ENCODE data around the gene CDC37.
"Not testable (repeated sequence)": the region's sequence is repeated elsewhere in the genome, so short reads cannot be mapped to it uniquely, and the experiment has no call there.

Gene CDC37

DNA sequence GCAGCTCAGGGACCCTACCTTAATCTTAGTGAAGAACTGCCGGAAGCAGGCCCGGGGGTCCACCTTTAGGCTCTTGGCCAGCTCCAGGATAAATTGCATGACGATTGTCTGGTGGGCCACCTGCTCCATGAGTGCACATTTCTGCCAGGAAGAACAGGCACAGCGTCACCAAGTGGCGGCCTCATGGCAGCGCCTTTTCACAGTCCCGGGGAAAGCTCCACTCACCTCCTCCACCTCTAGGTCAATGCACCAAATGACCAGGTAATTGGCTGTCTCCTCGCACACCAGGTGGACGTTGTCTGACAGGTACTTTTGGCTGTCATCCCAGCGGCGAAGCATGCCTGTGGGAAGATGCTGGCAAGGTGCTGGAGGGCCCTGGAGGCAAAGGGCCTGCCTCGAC is 8.3 kb downstream of the CDC37 start:
- no peak for DNase-seq (ENCODE audit: low read depth in 4 of 4, low spot score in 1 of 4)

DNA sequence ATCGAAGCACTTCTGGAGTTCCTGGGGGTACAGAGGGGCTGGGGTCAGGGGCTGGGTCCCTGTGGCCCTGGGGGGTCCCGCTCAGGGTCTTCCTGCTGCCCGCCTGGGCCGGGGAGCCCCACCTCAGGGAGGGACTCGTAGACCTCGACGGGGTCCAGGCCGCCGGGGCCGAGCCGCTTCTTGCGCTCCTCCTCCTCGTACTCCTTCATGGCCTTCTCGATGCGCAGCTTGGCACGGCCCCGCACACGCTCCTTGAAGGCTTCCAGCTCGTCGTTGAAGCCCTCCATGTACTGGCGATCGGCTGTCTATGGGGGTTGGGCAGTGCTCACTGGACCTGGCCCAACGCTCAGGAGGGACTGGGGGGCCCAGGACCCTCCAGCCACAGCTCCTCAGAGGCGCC is 10.2 kb downstream of the CDC37 start:
- no peak for DNase-seq (ENCODE audit: low read depth in 4 of 4, low spot score in 1 of 4)

DNA sequence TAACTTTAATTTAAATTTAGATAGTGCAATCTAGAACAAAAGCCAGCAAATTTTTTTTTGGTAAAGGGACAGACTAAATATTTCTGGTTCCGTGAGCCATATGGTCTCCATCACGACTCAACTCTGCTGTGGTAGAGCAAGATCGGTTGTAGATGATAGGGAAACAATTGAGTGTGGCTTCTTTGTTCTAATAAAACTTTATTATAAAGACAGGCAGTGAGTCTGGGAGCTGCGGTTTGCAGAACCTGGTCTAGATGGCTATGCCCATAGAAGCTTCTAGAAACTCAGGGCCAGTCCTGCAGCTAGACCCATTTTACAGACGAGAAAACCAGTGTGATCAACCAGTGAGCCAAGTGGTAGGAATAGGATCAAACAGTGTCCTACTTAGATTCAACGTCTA is 11.2 kb downstream of the CDC37 start:
- no peak for DNase-seq (ENCODE audit: low read depth in 4 of 4, low spot score in 1 of 4)

DNA sequence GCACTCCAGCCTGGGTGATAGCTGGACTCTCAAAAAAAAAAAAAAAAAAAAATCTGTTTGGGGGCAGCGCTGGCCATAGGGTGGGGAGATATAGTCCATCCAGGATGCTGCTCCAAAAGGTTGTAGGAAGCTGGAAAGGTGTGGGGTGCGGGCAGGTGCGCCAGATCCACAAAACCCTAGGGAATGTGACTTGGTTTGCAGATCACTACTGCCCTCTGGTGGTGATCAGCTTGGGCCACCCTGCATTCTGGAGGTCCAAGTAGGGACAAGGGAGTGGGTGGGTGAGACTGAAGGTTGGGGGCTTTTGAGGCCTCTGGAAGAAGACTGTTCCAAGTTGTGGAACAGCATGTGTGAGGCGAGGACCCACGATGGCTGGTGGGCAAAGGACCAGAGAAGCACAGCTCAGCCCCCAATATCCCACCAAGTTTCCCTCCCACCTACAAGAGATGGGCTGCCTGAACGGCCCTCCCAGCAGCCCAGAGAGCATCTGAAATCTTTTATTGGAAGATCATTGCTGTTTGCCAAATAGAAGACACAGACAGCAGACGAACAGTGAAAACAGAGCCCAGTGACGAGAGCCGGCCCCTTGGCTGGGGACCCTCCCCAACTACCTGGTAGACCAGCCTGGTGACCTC is 12.6 kb downstream of the CDC37 start:
- peak; percentile 35 to 52 (median 50) for DNase-seq (ENCODE audit: low read depth in 4 of 4, low spot score in 1 of 4)

DNA sequence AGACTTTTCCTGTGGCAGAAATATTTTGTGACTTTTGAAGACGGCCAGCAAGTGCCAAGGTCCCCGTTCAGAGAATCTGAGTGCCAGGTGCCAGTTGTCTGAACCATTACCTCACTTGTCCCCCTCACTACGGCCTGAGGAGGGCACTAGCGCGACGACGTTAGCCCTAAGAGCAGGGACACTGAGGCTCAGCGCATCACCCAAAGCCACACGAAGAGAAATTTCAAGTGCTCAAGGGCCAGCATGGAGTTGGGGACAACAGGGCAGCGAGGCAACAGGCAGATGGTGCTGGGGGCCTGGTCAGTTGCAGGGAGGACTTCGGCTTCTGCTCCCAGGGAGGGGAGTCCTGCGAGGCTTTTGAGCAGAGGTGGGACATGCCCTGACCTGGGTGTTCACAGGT is 13.5 kb downstream of the CDC37 start:
- DNase-seq (ENCODE audit: low read depth in 4 of 4, low spot score in 1 of 4) = no peak

DNA sequence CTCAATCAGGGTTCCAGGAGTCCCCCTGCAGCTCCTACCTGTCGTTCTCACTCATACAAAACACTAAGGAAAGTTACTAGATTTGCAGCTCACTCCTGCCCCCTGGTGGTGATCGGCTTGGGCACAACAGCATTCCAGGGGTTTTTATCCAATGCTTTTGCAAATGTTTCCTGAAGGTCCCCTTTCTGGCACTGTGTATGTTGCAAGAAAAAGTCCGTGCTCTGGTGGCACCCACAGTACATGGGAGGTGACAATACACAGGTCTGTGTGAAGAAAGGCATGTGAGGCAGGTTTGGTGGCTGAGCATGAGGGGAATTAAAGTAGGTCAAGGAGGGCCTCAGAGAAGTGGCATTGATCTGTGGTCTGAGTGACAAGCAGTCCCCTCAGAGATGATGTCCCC is 14.4 kb downstream of the CDC37 start:
- DNase-seq (ENCODE audit: low read depth in 4 of 4, low spot score in 1 of 4) = peak; percentile 73 to 88 (median 82)

DNA sequence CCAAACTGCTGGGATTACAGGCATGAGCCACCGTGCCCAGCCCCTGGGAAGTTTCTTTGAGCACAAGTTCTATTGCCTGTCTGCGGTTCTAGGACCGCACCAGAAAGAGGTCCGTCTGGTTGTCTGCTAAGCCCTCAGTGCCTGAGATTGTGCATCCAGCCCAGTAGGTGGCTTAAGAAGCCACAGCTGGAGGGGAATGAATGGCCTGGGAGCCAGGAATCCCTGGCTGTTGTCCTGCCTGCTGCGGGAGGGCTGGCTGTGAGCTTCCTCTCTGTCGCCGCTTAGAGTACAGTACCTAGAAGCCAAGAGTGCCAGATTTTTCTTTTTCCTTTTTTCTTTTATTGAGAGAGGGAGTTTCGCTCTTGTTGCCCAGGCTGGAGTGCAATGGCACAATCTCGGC is 18.8 kb downstream of the CDC37 start:
- DNase-seq (ENCODE audit: low read depth in 4 of 4, low spot score in 1 of 4) = no peak

DNA sequence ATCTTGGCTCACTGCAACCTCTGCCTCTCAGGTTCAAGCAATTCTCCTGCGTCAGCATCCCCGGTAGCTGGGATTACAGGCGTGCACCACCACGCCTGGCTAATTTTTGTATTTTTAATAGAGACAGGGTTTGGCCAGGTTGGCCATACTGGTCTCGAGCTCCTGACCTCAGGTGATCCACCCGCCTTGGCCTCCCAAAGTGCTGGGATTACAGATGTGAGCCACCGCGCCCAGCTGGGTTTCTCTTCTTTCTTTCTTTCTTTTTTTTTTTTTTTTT is 20.2 kb downstream of the CDC37 start:
- not testable (repeated sequence) for DNase-seq (ENCODE audit: low read depth in 4 of 4, low spot score in 1 of 4)

DNA sequence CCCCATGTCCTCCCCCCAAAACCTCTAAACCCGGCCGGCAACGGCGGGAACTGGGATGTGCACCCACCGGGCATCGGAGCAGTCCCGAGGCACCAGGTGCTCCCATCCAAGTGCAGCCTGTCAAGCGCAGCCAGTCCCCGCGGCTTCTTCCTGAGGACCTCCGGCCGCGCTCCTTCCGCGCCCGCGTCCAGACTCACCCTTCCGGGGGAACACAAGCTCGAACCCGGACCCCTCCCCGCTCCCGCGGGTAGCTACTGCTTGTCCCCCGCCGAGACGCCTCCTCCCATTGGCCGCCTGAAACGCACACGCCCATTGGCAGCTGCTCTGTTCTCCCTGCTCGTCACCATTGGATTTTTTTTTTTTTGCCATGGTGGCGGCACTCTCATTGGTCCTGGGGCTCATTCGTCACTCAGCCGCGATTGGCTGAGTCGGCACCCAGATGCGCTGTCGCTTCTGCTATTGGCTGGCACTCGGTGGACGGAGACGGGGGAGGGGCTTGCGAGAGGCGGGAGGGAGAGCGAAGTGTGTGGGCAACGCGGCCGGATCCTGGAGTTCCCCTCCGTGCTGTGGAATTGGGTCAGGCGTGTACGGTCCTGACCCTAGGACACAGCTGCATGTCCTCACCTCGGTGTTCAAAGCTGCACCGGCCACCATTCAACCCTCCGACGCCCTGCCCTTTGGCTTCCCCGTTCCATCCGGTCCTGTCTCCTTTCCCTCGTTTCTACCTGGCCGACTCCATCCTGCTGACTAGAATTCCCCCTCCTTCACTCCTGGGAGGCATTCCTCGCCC is 22.8 kb downstream of the CDC37 start, which contains the start of gene TYK2:
Gene TYK2, minus strand, starts transcription at position 260 of the 790 bp plus-strand sequence. CDS start 2,166 bp downstream, outside the sequence.
- DNase-seq (ENCODE audit: low read depth in 4 of 4, low spot score in 1 of 4) = peak; percentile 86 to 96 (median 93)

DNA sequence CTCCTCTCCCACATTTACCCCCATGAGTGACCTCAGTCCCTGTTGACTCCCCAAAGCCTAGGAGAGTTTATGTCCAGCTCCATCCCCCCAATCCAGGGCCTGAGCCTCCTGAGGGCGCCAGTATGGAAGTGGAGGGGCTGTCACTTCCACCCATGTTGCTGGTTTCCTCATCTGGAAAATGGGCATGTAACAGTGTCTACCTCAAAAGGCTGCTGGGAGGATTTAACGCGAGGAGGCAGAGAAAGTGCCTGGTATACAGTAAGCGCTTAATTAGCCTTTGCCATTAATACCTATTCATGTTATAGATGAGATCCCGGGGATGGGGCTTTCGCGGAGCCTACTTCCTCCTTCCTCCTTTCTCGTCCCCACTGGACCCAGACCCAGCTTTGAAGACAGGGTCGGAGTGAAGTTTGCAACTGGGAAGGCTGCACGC is 23.4 kb downstream of the CDC37 start:
- DNase-seq (ENCODE audit: low read depth in 4 of 4, low spot score in 1 of 4) = no peak

DNA sequence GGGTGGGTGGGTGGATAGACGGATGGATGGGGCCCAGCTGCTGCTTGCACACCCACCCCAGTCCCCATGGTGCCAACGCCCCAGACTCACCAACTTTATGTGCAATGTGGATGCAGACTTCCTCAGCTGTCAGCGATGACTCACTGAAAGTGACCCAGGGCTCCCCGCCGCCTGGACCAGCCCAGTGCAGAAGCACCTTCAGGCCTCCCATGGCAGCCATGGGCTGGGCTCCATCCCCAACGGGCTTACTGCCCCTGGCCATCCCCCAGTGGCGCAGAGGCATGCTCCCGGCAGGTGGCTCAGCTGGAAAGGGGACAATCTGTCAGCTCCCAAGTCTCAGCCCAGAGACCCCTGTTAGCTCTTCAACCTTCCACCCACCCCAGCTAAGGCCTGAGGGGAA is 25.2 kb downstream of the CDC37 start:
- DNase-seq (ENCODE audit: low read depth in 4 of 4, low spot score in 1 of 4) = no peak

DNA sequence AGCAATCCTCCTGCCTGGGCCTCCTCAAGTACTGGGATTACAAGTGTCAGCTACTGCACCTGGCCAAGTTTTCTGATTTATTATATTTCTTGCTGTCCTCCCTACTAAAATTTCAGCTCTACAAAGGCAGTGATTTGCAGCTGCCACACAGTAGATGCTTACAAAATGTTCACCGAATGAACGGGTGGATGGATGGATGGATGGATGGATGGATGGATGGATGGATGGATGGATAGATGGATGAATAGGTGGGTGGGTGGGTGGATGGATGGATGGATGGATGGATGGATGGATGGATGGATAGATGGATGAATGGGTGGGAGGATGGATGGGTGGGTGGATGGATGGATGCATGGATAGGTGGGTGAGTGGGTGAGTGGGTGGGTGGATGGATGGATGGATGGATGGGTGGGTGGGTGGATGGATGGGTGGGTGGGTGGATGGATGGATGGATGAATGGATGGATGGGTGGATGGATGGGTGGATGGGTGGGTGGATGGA is 26.2 kb downstream of the CDC37 start:
- not testable (repeated sequence) for DNase-seq (ENCODE audit: low read depth in 4 of 4, low spot score in 1 of 4)

DNA sequence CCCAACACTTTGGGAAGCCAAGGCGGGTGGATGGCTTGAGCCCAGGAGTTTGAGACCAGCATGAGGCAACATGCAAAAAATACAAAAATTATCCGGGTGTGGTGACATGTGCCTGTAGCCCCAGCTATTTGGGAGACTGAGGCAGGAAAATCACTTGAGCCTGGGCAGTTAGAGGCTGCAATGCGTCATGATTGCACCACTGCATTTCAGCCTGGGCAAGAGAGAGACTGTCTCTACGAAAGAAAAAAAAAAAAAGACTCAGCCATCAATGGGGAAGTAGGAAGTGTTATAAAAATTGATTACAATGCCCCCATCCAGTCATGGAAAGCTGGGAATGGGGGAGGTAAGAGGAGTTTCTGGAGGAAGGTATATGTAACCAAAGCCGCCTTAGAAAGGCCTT is 28.4 kb downstream of the CDC37 start:
- no peak for DNase-seq (ENCODE audit: low read depth in 4 of 4, low spot score in 1 of 4)

DNA sequence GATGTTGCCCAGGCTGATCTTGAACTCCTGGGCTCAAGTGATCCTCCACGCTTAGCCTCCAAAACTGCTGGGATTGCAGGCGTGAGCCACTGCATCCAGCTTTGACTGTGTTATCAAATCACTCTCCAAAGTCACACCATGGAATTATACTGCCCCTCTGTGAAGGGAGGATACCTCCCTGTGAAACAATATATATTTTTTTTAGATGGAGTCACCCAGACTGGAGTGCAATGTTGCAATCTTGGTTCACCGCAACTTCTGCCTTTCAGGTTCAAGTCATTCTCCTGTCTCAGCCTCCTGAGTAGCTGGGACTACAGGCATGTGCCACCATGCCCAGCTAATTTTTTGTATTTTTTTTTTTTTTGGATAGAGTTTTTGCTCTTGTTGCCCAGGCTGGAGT is 30.7 kb downstream of the CDC37 start:
- no peak for DNase-seq (ENCODE audit: low read depth in 4 of 4, low spot score in 1 of 4)

DNA sequence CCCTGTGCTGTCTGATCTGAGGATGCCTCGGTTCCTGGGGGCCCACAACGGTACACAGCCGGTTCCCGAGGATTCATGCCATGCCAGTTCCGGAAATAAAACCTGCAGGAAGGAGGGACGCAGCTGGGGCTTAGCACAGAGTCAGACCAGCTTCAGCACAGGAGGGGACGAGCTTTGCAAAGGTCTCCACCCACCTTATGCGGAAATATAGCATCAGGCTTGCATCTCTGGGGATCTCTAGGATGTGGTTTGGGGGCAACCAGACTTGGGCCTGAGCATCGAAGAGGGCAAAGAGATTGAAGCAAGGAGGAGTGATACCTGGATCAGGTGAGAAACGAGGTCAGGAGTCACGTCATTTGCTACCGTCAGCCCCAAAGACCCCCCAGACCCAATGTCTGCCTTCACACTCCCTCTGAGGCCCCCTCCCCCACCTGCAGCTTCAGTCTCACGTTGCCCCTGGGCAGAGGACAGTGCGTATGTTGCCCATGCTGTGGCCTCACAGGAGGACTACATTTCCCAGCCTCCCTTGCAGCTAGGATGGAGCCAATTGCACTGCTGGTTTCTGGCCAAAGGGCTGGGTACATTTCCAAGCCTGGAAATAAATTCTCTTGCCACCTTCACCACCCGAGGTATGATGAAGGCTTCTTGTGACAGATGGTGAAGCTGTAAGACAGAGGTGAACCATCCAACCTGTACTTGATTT is 35.1 kb downstream of the CDC37 start:
- DNase-seq (ENCODE audit: low read depth in 4 of 4, low spot score in 1 of 4) = no peak

DNA sequence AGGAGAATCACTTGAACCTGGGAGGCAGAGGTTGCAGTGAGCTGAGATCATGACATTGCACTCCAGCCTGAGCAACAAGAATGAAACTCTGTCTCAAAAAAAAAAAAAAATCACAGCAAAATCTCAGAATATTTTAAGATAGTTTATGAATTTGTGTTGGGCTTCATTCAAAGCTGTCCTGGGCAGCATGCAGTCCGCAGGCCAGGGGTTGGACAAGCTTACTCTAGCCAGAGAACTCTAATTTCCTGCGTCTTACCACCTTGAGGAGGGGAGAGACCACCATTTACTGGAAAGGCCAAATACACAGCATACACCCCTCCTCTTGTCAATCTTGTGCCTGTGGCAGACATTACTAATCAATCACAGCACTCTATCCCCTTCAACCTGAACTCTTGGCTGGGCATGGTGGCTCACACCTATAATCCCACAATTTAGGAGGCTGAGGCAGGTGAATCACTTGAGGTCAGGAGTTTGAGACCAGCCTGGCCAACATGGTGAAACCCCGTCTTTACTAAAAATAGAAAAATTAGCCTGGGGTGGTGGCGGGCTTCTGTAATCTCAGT is 36.3 kb downstream of the CDC37 start:
- not testable (repeated sequence) for DNase-seq (ENCODE audit: low read depth in 4 of 4, low spot score in 1 of 4)

DNA sequence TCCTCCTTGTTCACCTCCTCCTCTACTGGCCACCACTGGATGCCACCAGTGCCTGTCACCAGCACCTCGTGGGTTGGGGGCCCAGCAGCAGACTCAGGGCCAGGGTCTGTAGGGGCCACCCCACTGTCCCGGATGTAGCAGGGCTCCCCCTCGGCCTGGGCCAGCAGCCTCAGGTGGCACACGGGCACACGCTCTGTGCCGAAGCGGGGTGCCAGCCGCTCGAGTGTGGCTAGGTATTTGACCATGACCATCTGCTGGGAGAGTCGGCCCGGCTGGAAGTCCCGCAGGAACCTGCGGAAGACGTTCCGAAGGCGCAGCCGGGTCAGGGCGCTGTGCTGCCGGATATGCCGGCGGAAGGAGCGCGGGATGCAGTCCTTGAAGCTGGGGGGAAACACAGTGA is 37.8 kb downstream of the CDC37 start:
- no peak for DNase-seq (ENCODE audit: low read depth in 4 of 4, low spot score in 1 of 4)

DNA sequence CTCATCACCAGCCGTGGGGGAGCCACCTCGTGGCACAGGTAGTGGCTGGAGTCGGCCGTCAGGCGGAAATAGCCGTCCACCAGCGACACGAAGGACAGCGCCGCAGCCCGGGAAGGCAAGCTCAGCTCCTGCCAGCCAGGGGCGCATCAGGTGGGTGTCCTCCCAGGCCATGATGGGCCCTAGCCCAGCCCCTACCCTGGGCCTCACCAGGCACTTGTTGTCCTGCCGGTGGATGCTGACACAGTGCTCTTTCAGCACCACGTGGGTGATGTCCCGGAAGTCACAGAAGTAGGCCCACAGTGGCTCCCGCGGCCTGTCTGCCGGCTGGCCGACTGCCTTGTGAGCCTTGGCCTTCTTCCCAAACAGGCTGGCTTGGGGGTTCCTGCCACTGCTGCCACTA is 38.7 kb downstream of the CDC37 start:
- no peak for DNase-seq (ENCODE audit: low read depth in 4 of 4, low spot score in 1 of 4)

DNA sequence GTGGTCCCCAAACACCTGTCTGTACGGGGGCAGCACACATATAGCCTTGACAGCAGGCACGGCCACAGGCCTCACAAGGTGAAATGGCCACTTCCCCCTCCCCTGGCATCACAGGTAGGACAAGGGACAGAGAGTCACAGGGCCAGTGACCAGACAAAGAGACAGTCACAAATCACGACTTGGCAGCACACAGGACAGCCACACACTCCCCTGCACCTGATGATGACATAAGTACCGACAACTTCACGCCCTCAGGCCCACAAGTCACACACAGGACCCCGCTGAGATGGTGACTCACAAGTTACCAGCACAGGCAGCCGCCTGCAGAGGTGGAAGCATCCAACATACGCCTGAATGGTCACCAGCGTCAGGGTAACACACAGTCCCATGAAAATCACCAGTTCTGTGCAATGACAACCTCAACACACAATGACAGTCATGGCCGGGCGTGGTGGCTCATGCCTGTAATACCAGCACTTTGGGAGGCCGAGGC is 39.5 kb downstream of the CDC37 start:
- DNase-seq (ENCODE audit: low read depth in 4 of 4, low spot score in 1 of 4) = no peak

DNA sequence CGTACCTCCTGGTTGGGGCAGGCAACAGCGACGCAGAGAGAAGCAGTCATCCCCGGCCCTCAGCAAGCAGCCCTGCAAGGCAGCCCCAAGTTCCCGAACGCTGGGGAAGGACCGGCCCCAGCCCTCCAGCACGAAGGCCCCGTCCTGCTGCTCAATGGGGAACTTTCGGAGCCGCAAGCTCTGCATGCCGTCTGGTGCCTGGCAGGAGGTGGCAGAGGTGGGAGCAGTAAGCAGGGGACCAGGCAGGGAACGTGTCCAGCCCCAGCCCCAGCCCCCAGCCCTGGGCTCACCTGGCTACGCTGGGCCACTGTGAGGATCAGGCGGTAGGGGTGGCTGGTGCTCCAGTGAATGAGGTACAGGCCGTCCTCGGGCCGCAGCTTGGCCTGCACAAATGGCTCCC is 41.1 kb downstream of the CDC37 start:
- DNase-seq (ENCODE audit: low read depth in 4 of 4, low spot score in 1 of 4) = no peak

DNA sequence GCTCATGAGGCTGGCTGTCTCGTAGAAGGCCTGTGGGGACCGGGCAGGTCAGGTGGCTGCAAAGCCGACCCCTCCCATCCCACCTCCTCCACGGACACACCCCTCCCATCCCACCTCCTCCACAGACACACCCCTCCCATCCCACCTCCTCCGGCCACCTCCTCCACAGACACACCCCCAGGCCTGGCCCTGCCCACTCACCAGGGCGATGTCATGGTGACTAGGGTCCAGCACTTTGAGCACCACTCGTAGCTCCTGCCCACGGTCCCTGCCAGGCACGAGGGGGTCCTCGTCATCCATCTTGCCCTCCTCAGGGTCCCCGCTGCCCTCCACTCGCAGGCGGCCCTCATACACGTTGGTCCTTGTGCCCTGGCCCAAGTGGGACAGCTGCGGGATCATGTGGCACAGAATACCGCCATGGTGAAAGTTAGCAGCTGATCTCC is 41.8 kb downstream of the CDC37 start:
- no peak for DNase-seq (ENCODE audit: low read depth in 4 of 4, low spot score in 1 of 4)

DNA sequence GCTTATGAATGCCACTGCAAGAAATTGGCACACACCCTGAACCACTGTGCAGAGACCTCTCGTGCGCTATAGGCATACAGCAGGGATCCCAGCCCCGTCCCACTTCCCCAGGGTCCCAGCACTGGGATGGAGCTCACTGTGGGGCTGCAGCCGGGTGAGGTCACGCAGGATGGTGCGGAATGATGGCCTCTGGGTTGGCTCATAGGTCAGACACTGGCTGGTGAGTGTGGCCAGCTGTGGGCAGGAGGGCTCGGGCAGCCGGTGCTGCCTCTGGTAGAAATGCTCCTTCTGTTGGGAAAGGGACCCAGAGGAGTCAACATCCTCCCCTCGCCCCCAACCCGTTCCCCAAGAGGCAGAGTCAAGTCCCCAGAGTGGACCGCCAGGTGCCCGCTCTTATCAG is 46.9 kb downstream of the CDC37 start:
- DNase-seq (ENCODE audit: low read depth in 4 of 4, low spot score in 1 of 4) = no peak

All from stimulated activated CD4-positive, alpha-beta T cell treated with anti-CD3 and anti-CD28 coated beads, Interleukin-1b, Interleukin-23, amount 100 ng/mL, for 24 hours (primary cell).